HEK293 (cell line): ENCODE results near the gene EXOC2.

Source experiments
- CTCF ChIA-PET: fragments of 350-600 bp; formaldehyde crosslinking; extraction: SDS; loops from one replicate; lab custom pipeline; 2021; ENCODE audit warnings: antibody characterized with exemption; lab: Yijun Ruan, JAX
- POLR2A ChIA-PET: fragments of 300-600 bp; formaldehyde crosslinking; extraction: SDS; loops from one replicate; lab custom pipeline; 2020; ENCODE audit warnings: antibody characterized with exemption, inconsistent platforms; lab: Yijun Ruan, JAX
- H3K27ac ChIP-seq: fragments of 200-500 bp; sonication (Bioruptor generic); 2 replicates; pipeline ENCODE4 v1.5.1; 2014; ENCODE audit warnings: low read depth, low read length, control low read depth, inconsistent platforms; ENCODE audit errors: extremely low read depth
- H3K36me3 ChIP-seq, 2 experiments: fragments of 200-500 bp in 1 of 2; sonication (Bioruptor generic) in 1 of 2; 1 replicate in 1 of 2; 2 replicates in 1 of 2; pipeline ENCODE4 v1.5.1; 2014 to 2017; ENCODE audit warnings: inconsistent platforms in 2 of 2, low read length in 2 of 2; ENCODE audit not compliant: control insufficient read depth in 2 of 2, insufficient read depth in 1 of 2
- H3K4me1 ChIP-seq: fragments of 200-500 bp; sonication (Bioruptor generic); 2 replicates; pipeline ENCODE4 v1.5.1; 2014; ENCODE audit warnings: mild to moderate bottlenecking, low read length, inconsistent platforms; ENCODE audit not compliant: control insufficient read depth, insufficient read depth
- H3K4me3 ChIP-seq: 2 replicates; pipeline ENCODE4 v1.5.1; 2011; ENCODE audit warnings: low read depth, mild to moderate bottlenecking, control low read depth, low read length, moderate library complexity
- H3K9me3 ChIP-seq: fragments of 200-500 bp; sonication (Bioruptor generic); 2 replicates; pipeline ENCODE4 v1.5.1; 2014; ENCODE audit warnings: low read depth, low read length, inconsistent platforms; ENCODE audit not compliant: control insufficient read depth, insufficient read depth
- HOXA7 ChIP-seq: sonication (generic); formaldehyde crosslinking; IDR thresholded peaks from 2 replicates; pipeline ENCODE4 v1.8.1; 2022; ENCODE audit warnings: missing genetic modification reagents, borderline replicate concordance
- KLF7 ChIP-seq: fragments of 450-650 bp; formaldehyde crosslinking; IDR thresholded peaks from 2 replicates; pipeline ENCODE4 v1.5.1; 2016; ENCODE audit warnings: missing biosample characterization, missing genetic modification characterization, borderline replicate concordance
- KLF9 ChIP-seq: fragments of 450-650 bp; formaldehyde crosslinking; IDR thresholded peaks from 2 replicates; pipeline ENCODE4 v1.5.1; 2016; ENCODE audit warnings: missing biosample characterization, missing genetic modification characterization, low read depth
- PBX3 ChIP-seq: sonication (generic); formaldehyde crosslinking; IDR thresholded peaks from 2 replicates; pipeline ENCODE4 v1.8.1; 2022; ENCODE audit warnings: mild to moderate bottlenecking, moderate library complexity, missing genetic modification reagents
- SALL2 ChIP-seq: fragments of 450-650 bp; formaldehyde crosslinking; IDR thresholded peaks from 2 replicates; pipeline ENCODE4 v1.5.0; 2017; ENCODE audit warnings: missing biosample characterization, mild to moderate bottlenecking, missing genetic modification characterization, borderline replicate concordance
- SP2 ChIP-seq: fragments of 450-650 bp; formaldehyde crosslinking; IDR thresholded peaks from 2 replicates; pipeline ENCODE4 v1.5.1; 2016; ENCODE audit warnings: missing biosample characterization, missing genetic modification characterization
- YY1 ChIP-seq: fragments of 450-650 bp; formaldehyde crosslinking; IDR thresholded peaks from 2 replicates; pipeline ENCODE4 v1.5.1; 2018; ENCODE audit warnings: missing biosample characterization, missing genetic modification characterization
- ZFP69B ChIP-seq: fragments of 450-650 bp; formaldehyde crosslinking; IDR thresholded peaks from 2 replicates; pipeline ENCODE4 v1.5.1; 2016; ENCODE audit warnings: missing biosample characterization, missing genetic modification characterization
- ZNF140 ChIP-seq: fragments of 450-650 bp; formaldehyde crosslinking; IDR thresholded peaks from 2 replicates; pipeline ENCODE4 v1.5.1; 2016; ENCODE audit warnings: missing biosample characterization, missing genetic modification characterization
- ZNF174 ChIP-seq: fragments of 450-650 bp; formaldehyde crosslinking; IDR thresholded peaks from 2 replicates; pipeline ENCODE4 v1.5.0; 2017; ENCODE audit warnings: missing biosample characterization, mild to moderate bottlenecking, missing genetic modification characterization
- ZNF175 ChIP-seq: fragments of 450-650 bp; formaldehyde crosslinking; IDR thresholded peaks from 2 replicates; pipeline ENCODE4 v1.5.1; 2016; ENCODE audit warnings: missing biosample characterization, missing genetic modification characterization
- ZNF239 ChIP-seq: fragments of 450-650 bp; formaldehyde crosslinking; IDR thresholded peaks from 2 replicates; pipeline ENCODE4 v1.5.1; 2016; ENCODE audit warnings: missing biosample characterization, missing genetic modification characterization
- ZNF280D ChIP-seq: fragments of 450-650 bp; formaldehyde crosslinking; IDR thresholded peaks from 2 replicates; pipeline ENCODE4 v1.5.1; 2016; ENCODE audit warnings: missing biosample characterization, missing genetic modification characterization
- ZNF488 ChIP-seq: fragments of 450-650 bp; formaldehyde crosslinking; IDR thresholded peaks from 2 replicates; pipeline ENCODE4 v1.5.1; 2016; ENCODE audit warnings: missing biosample characterization, missing genetic modification characterization
- ZNF501 ChIP-seq: fragments of 450-650 bp; formaldehyde crosslinking; IDR thresholded peaks from 2 replicates; pipeline ENCODE4 v1.5.1; 2016; ENCODE audit warnings: missing biosample characterization, missing genetic modification characterization
- ZNF510 ChIP-seq: fragments of 450-650 bp; formaldehyde crosslinking; IDR thresholded peaks from 2 replicates; pipeline ENCODE4 v1.5.1; 2018; ENCODE audit warnings: mild to moderate bottlenecking, missing genetic modification characterization, missing biosample characterization; ENCODE audit not compliant: insufficient replicate concordance
- ZNF639 ChIP-seq: fragments of 450-650 bp; formaldehyde crosslinking; IDR thresholded peaks from 2 replicates; pipeline ENCODE4 v1.5.1; 2016; ENCODE audit warnings: missing biosample characterization, missing genetic modification characterization
- ZNF645 ChIP-seq: fragments of 450-650 bp; formaldehyde crosslinking; IDR thresholded peaks from 2 replicates; pipeline ENCODE4; 2016; ENCODE audit warnings: missing biosample characterization, missing genetic modification characterization
- ZNF654 ChIP-seq: fragments of 450-650 bp; formaldehyde crosslinking; IDR thresholded peaks from 2 replicates; pipeline ENCODE4 v1.5.1; 2016; ENCODE audit warnings: low read depth, missing biosample characterization, missing genetic modification characterization
- ZNF670 ChIP-seq: fragments of 450-650 bp; formaldehyde crosslinking; IDR thresholded peaks from 2 replicates; pipeline ENCODE4 v1.5.1; 2016; ENCODE audit warnings: missing biosample characterization, missing genetic modification characterization, low read depth

Gene EXOC2

GRCh38 chr6:485655-486170 lies 207.2 kb downstream of the EXOC2 start:
- no peak overlapping the region for H3K27ac ChIP-seq
- H3K4me1 ChIP-seq: no peaks in the 10 kb centered on the region
- ChIA-PET POLR2A (no interaction called here), CTCF (no interaction called here)
- 0 out of 2 replicates have a peak, but pooled peaks cover 3% of the 10 kb centered on the region for H3K9me3 ChIP-seq
- TF ChIP-seq ZNF670 (tag by site-specific recombination) (no peak), ZNF239 (tag by site-specific recombination) (no peak), ZNF645 (tag by site-specific recombination) (no peak), SP2 (tag by site-specific recombination) (no peak), YY1 (tag by site-specific recombination) (no peak), HOXA7 (CRISPR knock-in tag) (no peak), ZNF654 (no peak)
- no peak overlapping the region for H3K4me3 ChIP-seq
- peaks cover 0 to 34% of the 10 kb centered on the region in 2 experiments; a peak in 1 of 3 replicates for H3K36me3 ChIP-seq

- H3K27ac ChIP-seq: no peak overlapping the region
- no peak for TF ChIP-seq ZNF501
- TF ChIP-seq ZNF639 (tag by site-specific recombination): no peak
- TF ChIP-seq ZNF488 (tag by site-specific recombination): no peak
- no peak for TF ChIP-seq ZNF510 (tag by site-specific recombination)
- TF ChIP-seq KLF9 (tag by site-specific recombination): no peak
- no peak for TF ChIP-seq PBX3 (CRISPR knock-in tag)
- no peak for TF ChIP-seq ZNF175
- no peak for TF ChIP-seq ZNF280D (tag by site-specific recombination)
- no peak for TF ChIP-seq KLF7 (tag by site-specific recombination)
- TF ChIP-seq ZNF174 (tag by site-specific recombination): no peak
- no peak for TF ChIP-seq ZFP69B (tag by site-specific recombination)
- no peak for TF ChIP-seq SALL2
- no peak for TF ChIP-seq ZNF140 (tag by site-specific recombination)
- ChIA-PET CTCF (no interaction called here), POLR2A (no interaction called here)
- no peak overlapping the region for H3K4me3 ChIP-seq
- H3K9me3 ChIP-seq: 0 out of 2 replicates have a peak, but pooled peaks cover 3% of the 10 kb centered on the region
- no peaks in the 10 kb centered on the region for H3K4me1 ChIP-seq
- peaks cover 0 to 34% of the 10 kb centered on the region in 2 experiments; a peak in 1 of 3 replicates for H3K36me3 ChIP-seq
Observed at GRCh38 chr6:484746-485145, 208.2 kb downstream of the EXOC2 start.
